Heart left ventricle (tissue), 13 donors: Measurements from ENCODE around the gene PLXNA1.

Source experiments
- CTCF ChIP-seq, 12 donors: fragments of 200-600 bp; sonication (generic) in 4 of 12; IDR thresholded peaks; one replicate each; pipeline versions ENCODE4 v1.5.0 to v1.8.0; 2018 to 2022; ENCODE audit warnings: antibody characterized with exemption in 12 of 12, mild to moderate bottlenecking in 5 of 12
- POLR2A ChIP-seq, 2 donors: fragments of 450-650 bp; IDR thresholded peaks; one replicate each; pipeline ENCODE4 v1.6.1; 2017; ENCODE audit warnings: antibody characterized with exemption in 2 of 2, mild to moderate bottlenecking in 2 of 2, moderate library complexity in 2 of 2
- donor health status: ischemic (EF 13 %, LVEDD 7.1; RV severe dilation, severe dysfunction).
- donor health status: DM: no; HTN: yes; CAD: no.
- donor health status: DM: no; HTN: no; CAD: no.
- donor health status: ischemic (EF 25% LVEDD 6.9; RV normal size, moderate dysfunction).
- donor health status: ischemic (EF 25% LVEDD 5.7; RV mildly dilated, moderate dysfunction).
- donor health status: ischemic (EF 35%, LVEDD 5.7; RV mildly dilated, moderate dysfunction).
- donor health status: nonischemic (EF 11% LVEDD 7.7; RV severe dilation, severe dysfunction).
- donor health status: DM: yes; HTN: yes; CAD: no.
- donor health status: PGD.
- donor health status: ischemic (EF 29% LVEDD 5.4; RV normal size, mild dysfunction).
- donor health status: nonischemic (EF 23%, LVEDD 6.1; RV moderate dilation, normal function).

- TF ChIP-seq CTCF (IDR thresholded peaks at IDR 0.05) (no peak), POLR2A (IDR thresholded peaks at IDR 0.05) (no peak)
These were observed 22.3 kb upstream of the PLXNA1 start for GRCh38 chr3:126960604-126960995.
